Globus pallidus (tissue), 1 donor: ENCODE results near the gene HYDIN.
"Not testable (repeated sequence)": the region's sequence is repeated elsewhere in the genome, so short reads cannot be mapped to it uniquely, and the experiment has no call there.

Experiments
- DNase-seq: peaks from one replicate; pipeline ENCODE4 v3.0.0-alpha.2; 2015; ENCODE audit warnings: low spot score

HYDIN gene

DNA sequence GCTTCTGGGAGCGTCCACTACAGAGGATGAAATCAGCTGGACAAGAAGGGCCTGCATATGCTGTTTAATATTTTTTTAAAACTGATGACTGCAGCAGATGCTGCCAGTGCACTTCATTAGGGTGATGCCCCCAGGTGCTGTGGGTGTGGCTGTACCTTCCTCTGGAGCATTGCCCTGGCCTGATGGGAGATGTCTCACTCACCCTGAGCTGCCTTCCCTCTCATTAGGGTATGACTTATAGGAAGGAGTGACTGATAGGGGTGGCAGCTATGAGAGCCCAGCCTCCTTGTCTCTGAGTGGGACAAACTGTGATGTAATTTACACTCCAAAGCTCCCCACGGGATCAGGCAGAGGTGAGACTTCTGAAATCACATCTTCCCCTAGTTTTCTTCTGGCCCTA is 234.7 kb downstream of the HYDIN start:
- not testable (repeated sequence) for DNase-seq

DNA sequence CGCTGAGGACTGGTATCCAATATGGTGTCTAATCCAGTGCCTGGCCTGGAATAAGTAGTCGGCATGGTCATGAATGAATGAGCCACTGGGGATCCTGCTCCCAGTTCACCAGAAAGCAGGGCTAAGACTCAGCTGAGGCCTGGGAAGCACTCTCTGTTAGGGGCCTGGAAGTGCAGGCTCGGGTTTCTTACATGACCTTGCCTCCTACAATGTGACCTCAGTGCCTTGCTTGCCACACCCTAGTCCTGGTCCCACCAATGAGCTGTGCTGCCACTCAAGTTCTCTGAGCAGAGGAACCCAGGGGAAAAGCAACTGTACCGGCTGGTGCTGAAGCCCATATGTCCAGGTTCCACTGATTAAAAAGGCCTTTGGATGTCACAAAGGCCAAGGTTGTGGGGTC is 238.0 kb downstream of the HYDIN start:
- DNase-seq = not testable (repeated sequence)

DNA sequence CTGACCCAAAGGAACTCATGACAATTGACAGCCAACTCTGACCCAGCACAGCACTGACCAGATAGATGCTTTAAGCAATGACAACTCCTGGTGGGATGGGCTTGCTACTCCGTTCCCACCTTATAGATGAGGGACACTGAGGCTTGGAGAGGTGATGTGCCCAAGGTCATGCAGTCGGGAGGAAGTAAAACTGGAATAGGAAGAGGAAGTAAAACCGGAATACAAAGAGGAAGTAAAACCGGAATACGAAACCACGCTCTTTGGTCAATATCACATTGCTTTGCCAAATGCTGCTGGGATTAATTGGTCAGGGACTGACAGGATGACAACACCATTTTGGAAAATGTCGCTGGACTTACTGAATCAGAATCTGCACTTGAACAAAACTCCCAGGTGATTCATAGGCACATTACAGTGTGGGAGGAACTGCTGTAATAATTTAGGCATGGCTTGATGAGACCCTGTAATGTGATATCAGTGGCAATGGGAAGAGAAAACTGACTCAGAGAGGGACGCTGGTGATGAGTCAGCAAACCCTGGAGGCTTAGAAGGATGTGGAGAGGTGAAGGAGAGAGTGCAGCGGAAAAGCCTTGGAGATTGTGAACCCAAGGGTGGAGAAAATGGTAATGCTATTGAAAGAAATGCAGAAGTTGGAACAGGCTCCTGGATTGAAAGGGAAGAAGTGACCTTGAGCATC is 243.4 kb downstream of the HYDIN start:
- not testable (repeated sequence) for DNase-seq

DNA sequence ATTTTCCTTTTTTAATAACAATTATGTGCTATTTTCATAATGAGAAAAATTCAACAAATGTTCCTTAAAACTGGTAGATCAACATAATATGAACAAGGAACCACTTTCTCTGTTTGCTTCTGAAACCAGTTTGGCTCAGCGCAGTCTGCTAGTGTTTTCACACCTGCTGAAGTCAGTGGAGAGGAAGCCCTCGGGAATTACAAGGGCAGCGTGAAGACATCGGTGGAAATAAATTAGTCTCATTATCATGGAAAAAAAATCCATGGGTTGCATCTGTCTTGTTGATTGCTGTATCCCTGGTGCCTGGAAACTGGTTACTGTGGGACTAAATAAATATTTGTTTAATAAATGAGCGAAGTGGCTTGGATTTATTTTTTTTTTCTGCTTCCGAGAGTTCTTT is 245.8 kb downstream of the HYDIN start:
- DNase-seq = not testable (repeated sequence)

DNA sequence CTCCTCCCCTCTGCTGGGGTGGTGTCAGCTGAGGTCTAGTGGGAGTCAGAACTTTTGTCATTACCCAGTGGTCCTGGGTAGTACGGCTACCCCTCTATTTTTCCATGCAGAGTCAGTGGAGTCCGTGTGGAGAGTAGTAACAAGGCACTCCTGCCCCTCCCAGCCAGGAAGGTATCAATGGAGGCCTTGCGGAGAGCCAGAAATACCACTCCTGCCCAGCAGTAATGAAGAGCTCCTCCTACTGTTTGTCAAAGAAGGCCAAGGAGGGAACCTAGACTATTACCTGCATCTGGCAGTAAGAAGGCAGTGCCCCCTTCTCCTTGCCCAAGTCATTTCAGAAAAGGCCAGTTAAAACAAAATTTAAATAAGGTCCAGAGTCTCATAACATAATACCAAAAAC is 262.2 kb downstream of the HYDIN start:
- not testable (repeated sequence) for DNase-seq

DNA sequence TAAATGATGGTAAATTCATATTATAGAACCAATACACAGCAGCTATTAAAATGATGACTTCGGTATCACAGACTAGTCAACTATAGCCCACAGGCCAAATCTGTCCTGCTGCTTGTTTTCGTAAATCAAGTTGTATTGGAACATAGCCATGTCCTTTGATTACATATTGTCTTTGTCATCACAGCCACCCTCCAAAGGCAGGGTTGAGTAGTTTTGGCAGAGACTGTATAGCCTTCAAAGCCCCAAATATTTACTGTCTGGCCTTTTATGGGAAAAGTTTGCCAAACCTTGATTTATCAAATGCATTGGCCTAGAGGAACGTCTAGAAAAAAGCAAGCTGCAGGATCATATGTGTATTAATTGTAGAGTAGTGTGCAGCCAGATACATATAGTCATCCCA is 270.4 kb downstream of the HYDIN start:
- not testable (repeated sequence) for DNase-seq

DNA sequence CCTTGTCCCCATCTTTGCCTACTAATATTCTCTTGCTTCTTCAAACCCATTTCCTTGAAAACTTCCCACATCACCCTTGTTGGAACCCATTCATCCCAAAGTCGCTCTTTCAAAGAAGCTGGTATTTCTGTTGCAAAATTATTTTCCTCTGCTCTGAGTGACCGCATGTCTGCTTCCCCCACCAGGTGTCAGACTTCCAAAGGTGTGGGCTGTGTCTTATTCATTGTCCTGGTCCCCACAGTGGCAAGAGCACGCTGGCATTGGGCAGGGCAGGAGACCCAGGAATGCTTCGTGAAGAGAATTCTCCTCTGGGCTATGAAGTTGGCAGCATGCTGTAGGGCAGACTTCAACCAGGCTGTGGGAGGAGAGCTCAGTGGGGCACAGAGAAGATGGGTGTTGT is 275.6 kb downstream of the HYDIN start:
- not testable (repeated sequence) for DNase-seq

DNA sequence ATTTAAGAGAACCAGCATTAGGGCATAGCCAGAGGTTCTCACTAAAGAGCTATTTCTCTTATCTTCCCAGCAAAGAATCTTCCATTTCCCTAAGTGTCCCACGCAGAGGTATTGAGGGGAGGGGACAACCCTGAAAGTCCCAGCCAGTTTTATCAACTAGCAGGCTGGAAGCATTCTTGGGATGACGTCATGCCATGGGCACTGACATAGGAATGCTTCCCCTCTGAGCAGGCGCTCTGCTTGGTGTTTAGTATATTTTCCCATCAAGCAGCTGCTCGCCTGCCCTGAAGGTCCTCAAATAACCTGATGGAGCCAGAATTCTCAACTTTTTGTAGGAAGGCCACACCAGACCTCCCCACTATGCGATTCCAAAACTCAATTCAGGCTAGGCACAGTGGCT is 276.7 kb downstream of the HYDIN start:
- not testable (repeated sequence) for DNase-seq

DNA sequence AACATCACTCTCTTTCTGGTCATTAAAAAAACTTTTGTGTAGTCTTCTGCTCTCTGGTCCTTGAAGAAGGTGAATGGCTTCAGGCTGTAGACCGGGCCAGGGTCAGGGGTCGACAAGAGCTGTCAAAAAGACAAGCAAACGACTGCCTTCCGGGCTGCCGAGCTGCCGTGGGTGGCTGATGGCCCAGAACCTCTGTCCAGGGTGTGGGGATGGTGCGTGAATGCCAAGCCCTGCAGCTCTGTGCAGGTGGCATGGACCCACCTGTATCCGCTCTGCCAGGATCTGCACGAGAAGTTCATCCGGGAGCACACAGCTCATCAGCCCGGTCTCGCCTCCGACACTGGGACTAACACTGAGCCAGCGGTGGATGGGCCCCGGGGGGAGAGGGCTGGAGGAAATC is 287.0 kb downstream of the HYDIN start:
- DNase-seq = not testable (repeated sequence)

DNA sequence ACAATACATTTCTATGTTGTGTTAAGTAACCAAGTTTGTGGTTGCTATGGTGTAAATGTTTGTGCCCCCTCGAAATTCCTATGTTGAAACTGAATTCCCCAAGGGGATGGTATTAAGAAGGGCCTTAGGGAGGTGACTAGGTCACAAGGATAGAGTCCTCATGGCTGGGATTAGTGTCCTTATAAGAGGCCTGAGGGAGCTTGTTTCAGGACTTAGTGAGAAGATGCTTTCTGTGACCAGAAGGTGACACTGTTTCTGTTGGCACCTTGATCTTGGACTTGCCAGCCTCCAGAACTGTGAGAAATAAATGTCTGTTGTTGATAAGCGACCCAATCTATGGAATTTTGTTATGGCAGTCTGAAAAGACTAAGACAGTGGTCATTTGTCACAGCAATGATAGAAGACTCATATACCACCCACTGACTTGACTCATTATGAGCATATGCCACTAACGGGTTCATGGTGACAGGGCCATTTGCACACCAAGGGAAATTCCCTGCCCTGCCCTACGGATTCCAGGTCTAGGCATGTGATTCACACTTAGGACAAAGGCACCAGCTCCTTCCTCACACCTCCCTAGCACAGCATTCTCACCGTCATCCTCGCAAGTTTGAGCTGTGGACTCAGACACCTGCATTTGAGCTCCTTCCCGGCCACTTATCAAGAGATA is 290.7 kb downstream of the HYDIN start:
- DNase-seq = not testable (repeated sequence)

DNA sequence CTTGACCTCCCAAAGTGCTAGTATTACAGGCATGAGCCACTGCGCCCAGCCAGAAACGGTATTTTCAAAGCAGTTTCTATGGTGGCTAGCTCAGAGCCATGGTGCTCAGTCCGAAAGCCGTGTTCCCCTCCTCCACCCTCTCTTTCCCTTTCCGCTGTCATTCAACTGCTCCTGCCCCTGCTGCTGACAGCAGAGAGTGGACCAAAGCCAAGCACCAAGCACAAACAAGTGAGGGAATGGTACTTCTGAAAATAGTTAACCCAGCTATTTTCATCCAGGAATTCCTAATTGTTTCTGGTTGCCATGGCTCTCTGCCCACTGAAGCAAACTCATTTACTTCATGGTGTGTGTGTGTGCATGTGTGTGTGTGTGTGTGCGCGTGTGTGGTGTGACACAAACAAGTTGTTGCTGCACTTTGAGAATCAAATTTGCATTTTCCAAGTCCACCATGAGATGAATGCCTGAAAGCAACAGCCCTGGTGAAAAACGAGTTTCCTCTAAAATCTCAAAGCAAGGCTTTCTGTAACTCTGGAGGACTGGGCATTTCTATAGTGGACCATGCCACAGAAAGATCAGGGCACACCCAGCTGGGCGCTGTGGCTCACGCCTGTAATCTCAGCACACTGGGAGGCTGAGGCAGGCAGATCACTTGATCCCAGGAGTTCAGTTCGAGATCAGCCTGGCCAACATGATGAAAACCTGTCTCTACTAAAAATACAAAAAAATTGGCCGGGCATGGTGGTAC is 293.6 kb downstream of the HYDIN start:
- peak; percentile 0 for DNase-seq

DNA sequence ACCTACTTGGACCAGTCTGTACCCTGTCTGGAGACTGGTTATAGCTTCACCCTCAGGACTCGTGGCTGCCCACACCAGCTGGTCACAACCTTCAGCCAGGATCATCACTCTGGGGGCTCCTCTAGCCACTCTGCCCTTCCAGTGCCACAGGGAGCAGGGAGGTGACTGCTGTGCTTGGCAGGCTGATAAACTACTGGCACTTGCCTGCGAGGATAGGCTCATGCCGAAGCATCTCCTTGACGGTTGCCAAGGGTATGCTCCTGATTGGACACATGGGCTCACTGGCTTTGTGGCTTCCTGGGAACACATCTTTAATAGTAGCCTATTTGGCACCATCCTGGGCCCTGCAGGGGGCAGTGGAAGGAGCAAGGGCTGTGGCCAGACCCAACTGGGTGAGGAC is 295.2 kb downstream of the HYDIN start:
- DNase-seq = not testable (repeated sequence)

DNA sequence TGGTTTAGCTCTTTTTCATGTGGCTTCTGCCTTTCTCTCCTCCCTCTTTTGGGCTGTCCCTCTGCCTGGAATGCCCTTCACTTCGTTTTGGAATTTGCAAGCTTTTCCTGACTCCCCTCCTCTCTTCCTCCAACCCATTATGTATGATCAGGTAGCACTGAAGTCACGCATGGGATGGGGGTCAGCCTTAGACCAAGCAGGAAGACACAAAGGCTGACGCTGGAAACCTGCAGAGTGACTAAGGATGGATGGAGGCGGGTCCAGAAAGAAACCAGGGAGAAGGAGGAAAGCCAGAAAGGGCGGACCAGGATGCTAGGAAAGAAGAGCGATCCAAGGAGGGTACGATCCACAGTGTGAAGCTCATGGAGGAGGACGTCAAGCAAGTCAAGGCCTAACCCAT is 296.8 kb downstream of the HYDIN start:
- not testable (repeated sequence) for DNase-seq

DNA sequence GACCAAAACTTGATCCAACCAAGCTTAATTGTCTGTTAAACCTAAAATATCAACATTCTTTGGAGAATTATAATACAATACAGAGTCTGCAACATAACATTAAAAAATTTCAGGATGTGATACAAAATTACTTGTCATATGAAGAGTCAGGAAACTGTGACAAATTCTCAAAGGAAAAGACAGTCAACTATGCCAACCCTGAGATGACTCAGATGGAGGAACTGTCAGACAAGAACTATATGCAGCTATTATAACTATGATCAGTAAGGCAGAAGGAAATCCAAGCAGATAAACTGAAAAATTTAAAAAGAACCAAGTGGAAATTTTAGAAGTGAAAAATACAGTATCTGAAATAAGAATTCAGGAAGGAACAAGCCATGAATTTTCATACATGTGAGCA is 299.8 kb downstream of the HYDIN start:
- DNase-seq = not testable (repeated sequence)

DNA sequence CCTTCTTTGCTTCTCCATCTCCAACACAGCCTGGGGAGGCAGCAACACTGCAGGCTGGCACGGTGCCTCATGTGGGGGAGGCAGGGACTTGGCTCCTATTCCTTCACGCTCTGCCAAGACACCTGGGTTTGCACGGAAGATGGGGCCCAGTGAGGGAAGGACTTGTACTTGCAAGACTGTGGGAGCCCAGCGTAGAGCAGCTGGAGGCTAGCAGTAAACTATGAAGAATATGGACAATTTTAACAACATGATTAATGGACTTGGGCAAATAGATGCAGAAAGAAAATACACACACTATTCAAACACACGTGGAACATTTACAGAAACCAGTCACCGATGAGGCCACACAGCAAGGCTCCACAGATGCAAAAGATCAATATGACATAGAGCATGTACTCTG is 308.4 kb downstream of the HYDIN start:
- not testable (repeated sequence) for DNase-seq

DNA sequence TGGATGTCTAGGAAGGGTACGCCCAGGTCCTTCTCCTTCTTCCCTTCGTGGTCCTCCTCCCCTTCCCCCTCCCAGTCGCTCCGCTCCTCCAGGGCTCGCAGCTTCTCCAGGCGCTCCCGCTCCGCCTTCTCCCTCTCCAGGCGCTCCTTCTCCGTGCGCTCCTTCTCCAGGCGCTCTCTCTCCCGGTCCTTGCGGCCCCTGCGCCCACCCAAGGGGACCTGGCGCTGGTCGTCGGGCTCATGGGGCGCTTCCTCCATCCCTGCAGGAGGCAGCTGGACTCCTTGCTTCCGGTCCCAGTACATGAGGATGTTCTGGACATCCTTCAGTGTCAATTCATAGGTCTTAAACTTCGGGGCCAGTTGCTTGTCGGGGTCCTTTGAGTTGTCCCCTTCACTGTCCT is 309.9 kb downstream of the HYDIN start:
- DNase-seq = not testable (repeated sequence)

DNA sequence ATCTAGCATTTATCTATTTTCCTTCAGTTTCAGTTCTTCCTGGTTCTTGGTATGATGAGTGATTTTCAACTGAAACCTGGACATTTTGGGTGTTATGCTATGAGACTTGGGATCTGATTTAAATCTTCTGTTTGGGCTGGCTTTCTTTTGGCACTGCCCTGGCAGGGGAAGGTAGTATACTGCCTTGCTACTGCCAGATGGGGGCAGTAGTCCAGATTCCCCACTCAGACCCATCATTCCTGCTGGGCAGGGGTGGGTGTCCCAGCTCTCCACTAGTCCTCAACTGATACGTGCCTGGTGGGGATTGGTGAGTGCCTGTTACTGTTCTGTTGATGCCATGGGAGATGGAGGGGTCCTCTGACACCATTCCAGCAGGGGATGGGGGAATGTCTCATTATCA is 342.3 kb downstream of the HYDIN start:
- not testable (repeated sequence) for DNase-seq

DNA sequence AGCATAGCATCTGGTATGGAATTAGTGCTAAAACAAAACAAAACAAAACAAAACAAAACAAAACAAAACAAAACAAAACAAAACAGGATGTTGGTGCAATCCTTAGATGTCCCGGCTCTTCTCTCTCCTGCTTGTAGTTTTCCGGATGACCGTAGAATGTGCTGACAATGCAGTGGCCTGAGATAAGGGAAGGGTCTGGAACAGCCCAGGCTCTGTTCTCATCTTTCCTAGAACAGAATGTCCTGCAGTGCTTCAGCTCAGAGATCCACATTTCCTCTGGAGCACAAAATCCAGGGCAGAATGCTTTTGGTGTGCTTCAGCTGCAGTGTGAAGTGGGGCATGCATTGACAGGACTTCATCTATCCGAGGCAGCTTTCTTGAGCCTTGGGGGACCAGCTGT is 345.9 kb downstream of the HYDIN start:
- DNase-seq = not testable (repeated sequence)

DNA sequence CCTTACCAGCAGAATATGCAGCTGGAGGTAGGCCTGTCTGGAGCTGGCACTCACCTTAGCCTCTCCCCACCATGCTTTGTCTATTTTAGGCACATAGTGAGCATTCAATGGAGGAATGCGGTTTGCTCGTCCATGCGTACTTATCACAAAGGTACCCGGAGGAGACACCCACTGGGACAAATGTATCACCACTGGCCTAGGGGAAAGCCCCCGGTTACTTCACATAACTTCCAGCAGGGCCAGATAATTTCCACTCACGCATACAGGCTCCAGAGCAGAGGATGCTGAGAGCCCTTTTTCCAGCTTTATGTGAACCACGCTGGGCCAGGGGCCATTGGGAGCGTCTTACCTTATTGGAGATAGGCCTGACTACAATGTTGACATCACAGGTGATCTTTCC is 348.2 kb downstream of the HYDIN start:
- DNase-seq = not testable (repeated sequence)

DNA sequence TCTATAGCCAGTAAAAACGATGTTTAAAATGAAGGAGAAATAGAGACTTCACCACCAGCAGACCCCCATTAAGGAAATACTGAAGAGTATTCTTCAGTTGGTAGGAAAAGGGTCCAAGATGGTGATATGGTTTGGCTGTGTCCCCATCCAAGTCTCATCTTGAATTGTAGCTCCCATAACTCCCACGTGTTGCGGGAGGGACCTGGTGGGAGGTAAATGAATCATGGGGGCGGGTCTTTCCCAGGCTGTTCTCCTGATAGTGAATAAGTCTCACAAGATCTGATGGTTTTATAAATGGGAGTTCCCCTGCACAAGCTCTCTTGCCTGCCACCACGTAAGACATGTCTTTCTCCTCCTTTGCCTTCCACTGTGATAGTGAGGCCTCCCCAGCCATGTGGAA is 352.6 kb downstream of the HYDIN start:
- not testable (repeated sequence) for DNase-seq

DNA sequence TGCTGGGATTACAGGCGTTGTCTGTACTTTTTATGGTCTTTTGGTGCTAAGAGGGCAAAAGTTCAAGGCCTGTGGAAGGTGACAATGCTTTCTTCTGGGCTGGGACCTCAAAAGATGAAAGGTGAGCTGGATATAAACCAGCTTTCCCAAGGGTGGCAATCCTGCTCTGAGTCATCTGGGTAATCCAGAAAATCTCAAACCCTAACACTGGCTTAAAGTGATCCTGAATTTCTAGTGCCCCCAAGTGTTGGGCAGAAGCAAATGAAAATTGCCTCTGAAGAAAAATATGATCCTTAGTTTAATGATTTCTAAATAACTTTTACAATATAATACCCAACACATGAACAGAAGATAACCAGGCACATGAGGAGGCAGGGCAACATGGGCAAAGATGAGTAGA is 354.1 kb downstream of the HYDIN start:
- DNase-seq = not testable (repeated sequence)

DNA sequence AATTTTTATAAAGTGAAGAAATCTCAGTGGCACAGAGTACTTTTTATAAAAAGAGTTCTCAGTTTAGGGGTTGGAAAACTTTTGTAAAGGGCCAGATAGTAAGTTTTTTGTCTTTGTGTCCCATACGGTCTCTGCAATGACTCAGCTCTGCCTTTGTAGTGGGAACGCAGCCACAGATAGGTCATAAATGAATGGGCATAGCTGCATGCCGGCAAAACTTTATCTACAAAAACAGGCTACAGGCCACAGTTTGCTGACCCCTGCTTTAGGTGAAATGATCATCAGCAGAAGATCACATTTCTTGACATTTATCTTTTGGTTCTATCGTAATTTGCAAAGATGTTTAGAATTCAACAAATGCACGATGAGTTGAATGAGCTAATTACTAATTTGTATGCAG is 365.8 kb downstream of the HYDIN start:
- not testable (repeated sequence) for DNase-seq

DNA sequence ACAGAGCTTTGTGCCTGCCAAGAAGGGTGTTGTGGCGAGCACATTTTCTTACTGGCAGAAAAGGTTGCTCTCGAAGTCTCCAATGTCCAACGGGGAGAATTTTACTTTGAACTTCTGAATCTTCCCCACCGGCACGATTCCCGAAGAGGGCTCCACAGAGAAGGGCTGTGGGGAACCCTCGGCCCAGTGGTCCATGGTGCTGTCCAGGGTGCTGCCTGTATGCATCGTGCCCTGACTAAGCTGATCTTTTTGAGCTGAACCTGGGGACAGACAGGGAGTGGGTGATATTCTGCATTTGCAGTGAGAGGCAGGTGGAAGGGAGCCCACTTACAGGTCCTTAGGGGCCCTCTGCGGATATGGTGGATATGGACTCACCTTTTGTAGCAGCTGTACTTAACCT is 368.5 kb downstream of the HYDIN start:
- not testable (repeated sequence) for DNase-seq
